HG03342 (cell line): ENCODE results near the gene DOCK6.

Source experiments
- ATAC-seq: cut with Tn5 transposase; IDR thresholded peaks from one replicate; pipeline ENCODE4 v1.9.1; 2021; ENCODE audit warnings: mild to moderate bottlenecking, moderate library complexity; ENCODE audit not compliant: unreplicated experiment

DOCK6 gene

GRCh38 chr19:11225815-11226214, 36.5 kb downstream of the DOCK6 start:
- no peak for ATAC-seq

- no peak for ATAC-seq
Measured at GRCh38 chr19:11225172-11225571, 37.2 kb downstream of the DOCK6 start.

GRCh38 chr19:11224429-11224828, 37.9 kb downstream of the DOCK6 start:
- ATAC-seq, result no peak

- ATAC-seq, result no peak
Measured at GRCh38 chr19:11223200-11223599, 39.1 kb downstream of the DOCK6 start.

GRCh38 chr19:11221082-11221598, 41.2 kb downstream of the DOCK6 start:
- no peak for ATAC-seq

- ATAC-seq, result no peak
Measured at GRCh38 chr19:11214387-11214786, 47.9 kb downstream of the DOCK6 start.

- no peak for ATAC-seq
Measured at GRCh38 chr19:11210656-11210928, 51.7 kb downstream of the DOCK6 start.

GRCh38 chr19:11209839-11210655, 52.3 kb downstream of the DOCK6 start:
- ATAC-seq, result no peak

GRCh38 chr19:11208561-11209471, 53.5 kb downstream of the DOCK6 start:
- no peak for ATAC-seq

- ATAC-seq, result no peak
Measured at GRCh38 chr19:11205939-11206570, 56.3 kb downstream of the DOCK6 start.

- ATAC-seq, result no peak
Measured at GRCh38 chr19:11204943-11205349, 57.4 kb downstream of the DOCK6 start.

GRCh38 chr19:11204076-11204602, 58.2 kb downstream of the DOCK6 start:
- no peak for ATAC-seq

- ATAC-seq, result no peak
Measured at GRCh38 chr19:11203194-11204075, 58.9 kb downstream of the DOCK6 start.

- ATAC-seq, result no peak
Measured at GRCh38 chr19:11202488-11203193, 59.7 kb downstream of the DOCK6 start.

- ATAC-seq, result no peak
Measured at GRCh38 chr19:11201791-11202190, 60.5 kb downstream of the DOCK6 start.

GRCh38 chr19:11200931-11201330, 61.4 kb downstream of the DOCK6 start:
- no peak for ATAC-seq

- no peak for ATAC-seq
Measured at GRCh38 chr19:11200015-11200574, 62.2 kb downstream of the DOCK6 start.

- no peak for ATAC-seq
Measured at GRCh38 chr19:11199517-11199916, 62.8 kb downstream of the DOCK6 start.

GRCh38 chr19:11198769-11199424, 63.4 kb downstream of the DOCK6 start:
- no peak for ATAC-seq
